Measurements from ENCODE around the gene TPD52L2. TPM values are rescaled to one million over a fixed set of nuclear protein-coding genes. Genes with fewer than 3 reads are reported as not detected.
"Not testable (repeated sequence)": the region's sequence is repeated elsewhere in the genome, so short reads cannot be mapped to it uniquely, and the experiment has no call there.

TPD52L2 gene
- total RNA-seq, 1 donor from 2014 or later: 85.5 TPM

DNA sequence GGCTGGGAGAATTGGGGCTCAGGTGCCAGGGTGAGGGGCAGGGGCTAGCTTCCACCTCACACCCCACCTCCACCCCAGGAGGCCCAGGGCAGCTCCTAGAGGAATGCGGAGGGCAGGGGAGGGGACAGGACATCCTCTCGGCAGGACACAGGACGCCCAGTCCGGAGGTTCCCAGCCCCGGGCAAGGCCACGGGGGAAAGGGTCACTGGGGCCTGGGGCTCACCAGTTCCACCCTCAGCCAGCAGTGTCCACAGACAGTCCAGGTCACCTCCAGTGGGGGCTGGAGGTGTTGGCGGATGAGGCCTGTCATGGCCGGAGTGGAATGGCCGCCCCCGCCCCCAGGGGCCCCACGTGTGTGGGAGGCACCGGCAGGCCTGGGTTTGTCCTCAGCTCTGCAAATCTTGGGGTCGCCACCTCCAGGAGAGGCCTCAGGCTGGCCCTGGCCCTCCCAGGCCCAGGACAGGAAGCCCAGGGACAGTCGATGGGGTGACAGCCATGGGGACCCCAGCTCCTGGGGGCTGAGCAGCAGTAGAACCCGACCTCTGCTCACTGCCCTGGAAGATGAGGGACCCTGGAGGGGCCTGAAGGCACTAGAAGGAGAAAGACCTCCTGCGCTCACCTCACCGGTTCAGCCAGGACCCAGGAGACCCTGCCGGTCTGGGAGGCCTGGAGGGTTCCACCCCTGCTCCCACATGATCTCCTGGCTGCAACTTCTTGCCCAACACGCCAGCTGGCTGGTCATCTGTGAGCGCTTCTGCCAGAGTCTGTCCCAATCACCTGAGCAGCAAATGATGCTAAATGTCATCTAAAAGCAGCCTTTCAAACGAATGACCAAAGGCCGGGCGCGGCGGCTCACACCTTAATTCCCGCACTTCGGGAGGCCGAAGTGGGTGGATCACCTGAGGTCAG, 16.8 kb upstream of the TPD52L2 start:
- DNase-seq (ENCODE audit: low spot score): peak; percentile 58
- H3K36me3 Mint-ChIP-seq (ENCODE audit: low read depth, unreplicated experiment): peaks cover 4% of the 10 kb centered on the region
- peak overlapping the region; percentile 80 for H3K27ac Mint-ChIP-seq (ENCODE audit: unreplicated experiment)
- H3K9me3 Mint-ChIP-seq (ENCODE audit: unreplicated experiment): no peaks in the 10 kb centered on the region
- TF ChIP-seq, protein P1, sequence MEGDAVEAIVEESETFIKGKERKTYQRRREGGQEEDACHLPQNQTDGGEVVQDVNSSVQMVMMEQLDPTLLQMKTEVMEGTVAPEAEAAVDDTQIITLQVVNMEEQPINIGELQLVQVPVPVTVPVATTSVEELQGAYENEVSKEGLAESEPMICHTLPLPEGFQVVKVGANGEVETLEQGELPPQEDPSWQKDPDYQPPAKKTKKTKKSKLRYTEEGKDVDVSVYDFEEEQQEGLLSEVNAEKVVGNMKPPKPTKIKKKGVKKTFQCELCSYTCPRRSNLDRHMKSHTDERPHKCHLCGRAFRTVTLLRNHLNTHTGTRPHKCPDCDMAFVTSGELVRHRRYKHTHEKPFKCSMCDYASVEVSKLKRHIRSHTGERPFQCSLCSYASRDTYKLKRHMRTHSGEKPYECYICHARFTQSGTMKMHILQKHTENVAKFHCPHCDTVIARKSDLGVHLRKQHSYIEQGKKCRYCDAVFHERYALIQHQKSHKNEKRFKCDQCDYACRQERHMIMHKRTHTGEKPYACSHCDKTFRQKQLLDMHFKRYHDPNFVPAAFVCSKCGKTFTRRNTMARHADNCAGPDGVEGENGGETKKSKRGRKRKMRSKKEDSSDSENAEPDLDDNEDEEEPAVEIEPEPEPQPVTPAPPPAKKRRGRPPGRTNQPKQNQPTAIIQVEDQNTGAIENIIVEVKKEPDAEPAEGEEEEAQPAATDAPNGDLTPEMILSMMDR (IDR thresholded peaks at IDR 0.05; ENCODE audit: unreplicated experiment): no peak
- no peak overlapping the region for H3K4me3 Mint-ChIP-seq (ENCODE audit: unreplicated experiment)
- peaks cover 10% of the 10 kb centered on the region for H3K4me1 Mint-ChIP-seq (ENCODE audit: unreplicated experiment)
- H3K27me3 Mint-ChIP-seq (ENCODE audit: unreplicated experiment): peaks cover 10% of the 10 kb centered on the region

DNA sequence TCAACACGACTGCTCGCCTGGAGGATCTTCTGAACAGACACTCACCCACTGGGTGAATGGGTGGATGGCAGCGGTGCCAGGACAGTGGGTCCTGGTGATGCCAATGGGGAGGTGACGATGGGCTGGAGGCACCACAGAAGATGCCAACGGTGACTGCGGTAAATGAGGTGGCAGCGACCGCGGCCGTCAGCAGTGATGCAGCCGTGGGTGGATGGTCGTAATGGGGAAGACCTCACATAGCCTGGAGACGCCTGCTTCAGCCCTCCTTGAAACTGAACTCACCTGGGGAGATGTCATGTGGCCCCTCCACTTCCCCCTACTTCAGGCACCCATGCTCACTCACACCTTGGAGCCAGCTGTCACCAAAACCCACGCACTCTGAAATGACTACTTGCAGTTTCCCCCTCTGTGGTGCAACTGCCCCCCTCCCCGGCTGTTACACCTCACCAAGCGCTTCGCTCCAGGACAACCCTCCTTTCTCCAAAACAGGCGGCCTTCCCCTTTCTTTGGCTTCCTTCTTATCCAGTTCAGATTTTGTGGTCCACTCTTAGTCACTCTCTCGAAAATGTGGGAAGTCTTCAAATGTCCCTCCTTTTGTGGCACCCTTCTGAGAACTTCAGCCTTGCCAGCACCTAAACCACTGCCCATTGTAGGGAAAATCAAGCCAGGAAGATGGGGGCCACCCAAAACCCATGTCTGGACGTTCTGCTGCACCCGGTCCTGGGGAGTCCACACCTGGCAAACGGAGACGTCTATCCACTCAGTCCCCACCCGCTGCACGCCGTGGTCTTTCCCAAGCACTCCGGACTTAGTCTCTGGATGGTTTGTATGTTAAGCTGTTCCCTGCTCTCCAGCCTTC, 14.2 kb upstream of the TPD52L2 start:
- H3K36me3 Mint-ChIP-seq (ENCODE audit: low read depth, unreplicated experiment): peaks cover 4% of the 10 kb centered on the region
- H3K9me3 Mint-ChIP-seq (ENCODE audit: unreplicated experiment): no peaks in the 10 kb centered on the region
- H3K27ac Mint-ChIP-seq (ENCODE audit: unreplicated experiment): peak overlapping the region; percentile 19

DNA sequence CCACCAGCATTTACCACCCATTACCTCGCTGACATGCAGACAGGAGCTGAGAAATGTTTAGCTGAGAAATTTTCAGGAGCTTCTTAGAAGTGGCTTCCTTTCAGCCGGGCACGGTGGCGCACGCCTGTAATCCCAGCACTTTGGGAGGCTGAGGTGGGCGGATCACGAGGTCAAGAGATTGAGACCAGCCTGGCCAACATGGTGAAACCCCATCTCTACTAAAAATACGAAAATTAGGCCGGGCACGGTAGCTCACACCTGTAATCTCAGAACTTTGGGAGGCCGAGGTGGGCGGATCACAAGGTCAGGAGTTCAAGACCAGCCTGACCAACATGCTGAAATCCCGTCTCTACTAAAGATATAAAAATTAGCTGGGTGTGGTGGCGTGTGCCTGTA, 13.5 kb upstream of the TPD52L2 start:
- not testable (repeated sequence) for H3K4me3 Mint-ChIP-seq (ENCODE audit: unreplicated experiment); H3K4me1 Mint-ChIP-seq (ENCODE audit: unreplicated experiment); H3K9me3 Mint-ChIP-seq (ENCODE audit: unreplicated experiment); DNase-seq (ENCODE audit: low spot score); H3K27ac Mint-ChIP-seq (ENCODE audit: unreplicated experiment); H3K36me3 Mint-ChIP-seq (ENCODE audit: low read depth, unreplicated experiment)
- peaks cover 13% of the 10 kb centered on the region for H3K27me3 Mint-ChIP-seq (ENCODE audit: unreplicated experiment)

More for the DNA sequence above, 14.2 kb upstream of the TPD52L2 start:
- peaks cover 10% of the 10 kb centered on the region for H3K4me1 Mint-ChIP-seq (ENCODE audit: unreplicated experiment)
- TF ChIP-seq, protein P1 (IDR thresholded peaks at IDR 0.05; ENCODE audit: unreplicated experiment): no peak
- peaks cover 13% of the 10 kb centered on the region for H3K27me3 Mint-ChIP-seq (ENCODE audit: unreplicated experiment)
- DNase-seq (ENCODE audit: low spot score): no peak
- H3K4me3 Mint-ChIP-seq (ENCODE audit: unreplicated experiment): peak overlapping the region; percentile 63

DNA sequence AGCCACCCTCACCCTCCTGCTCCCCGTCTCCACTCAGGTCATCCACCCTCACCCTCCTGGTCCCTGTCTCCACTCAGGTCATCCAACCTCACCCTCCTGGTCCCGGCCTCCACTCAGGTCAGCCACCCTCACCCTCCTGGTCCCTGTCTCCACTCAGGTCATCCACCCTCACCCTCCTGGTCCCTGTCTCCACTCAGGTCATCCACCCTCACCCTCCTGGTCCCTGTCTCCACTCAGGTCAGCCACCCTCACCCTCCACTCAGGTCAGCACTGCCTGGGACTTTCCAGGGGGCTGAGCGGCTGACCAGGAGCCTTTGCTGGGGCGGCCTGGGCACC, 11.4 kb upstream of the TPD52L2 start:
- peaks cover 15% of the 10 kb centered on the region for H3K27me3 Mint-ChIP-seq (ENCODE audit: unreplicated experiment)

DNA sequence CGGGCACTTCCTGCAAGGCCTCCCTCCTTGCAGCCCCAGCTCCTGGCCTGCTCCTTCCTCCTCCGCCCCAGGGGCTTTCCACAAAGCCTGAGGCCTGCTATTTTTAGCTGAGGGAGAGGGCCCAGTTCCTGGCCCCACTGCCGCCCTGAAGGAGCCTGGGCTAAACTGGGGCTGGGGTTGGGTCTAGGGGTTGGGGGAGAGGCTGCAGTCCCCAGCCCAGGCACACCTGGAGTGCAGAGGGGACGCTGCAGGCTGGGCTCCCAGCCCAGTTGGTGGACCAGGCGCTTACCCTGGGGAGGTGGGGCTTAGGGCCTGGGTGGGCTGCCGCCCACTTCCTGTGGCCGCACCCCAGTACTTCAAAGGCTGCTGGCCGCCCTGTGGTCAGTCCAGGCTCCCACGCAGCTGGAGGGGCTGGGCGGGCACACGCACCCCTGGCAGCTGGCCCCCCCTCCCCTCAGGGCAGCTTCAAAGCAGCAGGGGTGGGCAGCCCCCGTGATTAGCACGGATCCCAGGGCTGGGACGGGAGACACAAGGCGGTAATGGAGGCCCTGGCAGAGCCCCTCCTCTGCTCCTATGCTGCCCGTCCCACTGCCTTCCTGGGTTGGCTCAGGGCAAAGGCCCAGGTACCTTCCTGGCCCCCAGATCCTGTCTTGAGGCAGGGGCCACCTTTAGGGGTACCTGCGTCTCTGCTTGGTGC, 10.9 kb upstream of the TPD52L2 start:
- H3K4me3 Mint-ChIP-seq (ENCODE audit: unreplicated experiment): no peak overlapping the region
- H3K27ac Mint-ChIP-seq (ENCODE audit: unreplicated experiment): no peak overlapping the region
- H3K9me3 Mint-ChIP-seq (ENCODE audit: unreplicated experiment): no peaks in the 10 kb centered on the region
- no peak for DNase-seq (ENCODE audit: low spot score)
- H3K27me3 Mint-ChIP-seq (ENCODE audit: unreplicated experiment): peaks cover 13% of the 10 kb centered on the region
- TF ChIP-seq, protein P1 (IDR thresholded peaks at IDR 0.05; ENCODE audit: unreplicated experiment): no peak
- peaks cover 29% of the 10 kb centered on the region for H3K4me1 Mint-ChIP-seq (ENCODE audit: unreplicated experiment)
- peaks cover 4% of the 10 kb centered on the region for H3K36me3 Mint-ChIP-seq (ENCODE audit: low read depth, unreplicated experiment)

More for the DNA sequence above, 11.4 kb upstream of the TPD52L2 start:
- H3K9me3 Mint-ChIP-seq (ENCODE audit: unreplicated experiment); H3K36me3 Mint-ChIP-seq (ENCODE audit: low read depth, unreplicated experiment); DNase-seq (ENCODE audit: low spot score); H3K27ac Mint-ChIP-seq (ENCODE audit: unreplicated experiment); H3K4me3 Mint-ChIP-seq (ENCODE audit: unreplicated experiment): not testable (repeated sequence)
- H3K4me1 Mint-ChIP-seq (ENCODE audit: unreplicated experiment): peaks cover 24% of the 10 kb centered on the region
